ENCODE measurements around the gene DMD. TPM values are rescaled to one million over a fixed set of nuclear protein-coding genes. Genes with fewer than 3 reads are reported as not detected.

Gene DMD
- total RNA-seq, 1 donor from 2014 or later: 22.2 TPM

- no peak overlapping the region for H3K4me2 ChIP-seq (ENCODE audit: low read length)
- no peak overlapping the region for H2AFZ ChIP-seq (ENCODE audit: low read depth, low read length)
- TF ChIP-seq CTCF (IDR thresholded peaks at IDR 0.05; ENCODE audit: insufficient read depth, low read depth, low read length) (no peak), EZH2 (IDR thresholded peaks at IDR 0.05; ENCODE audit: insufficient read depth, low read length) (no peak)
- H3K4me3 Mint-ChIP-seq (ENCODE audit: unreplicated experiment): peak overlapping the region; percentile 66
- no peak overlapping the region for H3K9ac ChIP-seq (ENCODE audit: low read length)
- no peaks in the 10 kb centered on the region for H3K9me3 Mint-ChIP-seq (ENCODE audit: unreplicated experiment)
- peaks cover 5% of the 10 kb centered on the region for H3K36me3 Mint-ChIP-seq (ENCODE audit: low read depth, unreplicated experiment)
- no peaks in the 10 kb centered on the region for H4K20me1 ChIP-seq (ENCODE audit: insufficient read depth, low read length)
- H3K36me3 ChIP-seq (ENCODE audit: insufficient read depth, low read length): no peaks in the 10 kb centered on the region
- no peaks in the 10 kb centered on the region for H3K27me3 ChIP-seq (ENCODE audit: insufficient read depth, low read length)
- no peaks in the 10 kb centered on the region for H3K9me3 ChIP-seq (ENCODE audit: insufficient read depth, low read depth, low read length)
- H3K4me1 Mint-ChIP-seq (ENCODE audit: low read depth, unreplicated experiment): peaks cover 2% of the 10 kb centered on the region
- FAIRE-seq (no peak), DNase-seq (ENCODE audit: low read depth) (no peak)
- H3K79me2 ChIP-seq (ENCODE audit: insufficient read depth, low read length): no peaks in the 10 kb centered on the region
- no peaks in the 10 kb centered on the region for H3K27me3 Mint-ChIP-seq (ENCODE audit: low read depth, unreplicated experiment)
- no peak overlapping the region for H3K27ac ChIP-seq (ENCODE audit: low read depth, low read length)
- no peak overlapping the region for H3K4me3 ChIP-seq (ENCODE audit: insufficient read depth, low read depth, low read length)
- no peak overlapping the region for H3K27ac Mint-ChIP-seq (ENCODE audit: unreplicated experiment)
- H3K4me1 ChIP-seq (ENCODE audit: insufficient read depth, low read length): no peaks in the 10 kb centered on the region
Observed at GRCh38 chrX:31136144-31136611, 2075.2 kb downstream of the DMD start.

DNA sequence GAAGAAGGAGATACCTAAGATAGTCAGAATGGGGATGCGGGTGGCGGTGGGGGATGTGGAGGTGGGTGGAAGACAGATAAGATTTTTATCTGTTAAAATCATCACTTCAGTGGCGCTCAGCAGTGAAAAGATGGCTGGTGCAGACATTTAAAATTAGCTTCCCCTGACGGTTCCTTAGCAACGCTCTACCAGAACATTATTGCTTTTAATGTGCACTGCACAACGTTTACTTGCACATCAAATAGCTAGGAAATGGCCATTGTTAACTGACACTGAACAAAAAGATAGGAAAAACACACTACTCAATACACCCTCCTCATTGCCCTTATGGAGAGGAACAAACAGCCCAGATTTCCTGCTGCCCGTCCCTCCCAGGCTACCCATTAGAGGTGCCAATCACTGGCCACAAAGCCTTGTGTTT lies 2078.5 kb downstream of the DMD start:
- H3K36me3 Mint-ChIP-seq (ENCODE audit: low read depth, unreplicated experiment): peaks cover 3% of the 10 kb centered on the region
- H2AFZ ChIP-seq (ENCODE audit: low read depth, low read length): no peak overlapping the region
- no peak overlapping the region for H3K4me2 ChIP-seq (ENCODE audit: low read length)
- H3K9me3 ChIP-seq (ENCODE audit: insufficient read depth, low read depth, low read length): no peaks in the 10 kb centered on the region
- no peak overlapping the region for H3K4me3 ChIP-seq (ENCODE audit: insufficient read depth, low read depth, low read length)
- DNase-seq (ENCODE audit: low read depth) (no peak), FAIRE-seq (no peak)
- no peaks in the 10 kb centered on the region for H3K9me3 Mint-ChIP-seq (ENCODE audit: unreplicated experiment)
- no peaks in the 10 kb centered on the region for H3K27me3 ChIP-seq (ENCODE audit: insufficient read depth, low read length)
- H3K36me3 ChIP-seq (ENCODE audit: insufficient read depth, low read length): no peaks in the 10 kb centered on the region
- no peak overlapping the region for H3K4me3 Mint-ChIP-seq (ENCODE audit: unreplicated experiment)
- H3K4me1 ChIP-seq (ENCODE audit: insufficient read depth, low read length): no peaks in the 10 kb centered on the region
- no peak overlapping the region for H3K27ac Mint-ChIP-seq (ENCODE audit: unreplicated experiment)
- H3K4me1 Mint-ChIP-seq (ENCODE audit: low read depth, unreplicated experiment): peaks cover 2% of the 10 kb centered on the region
- no peak overlapping the region for H3K27ac ChIP-seq (ENCODE audit: low read depth, low read length)
- H3K27me3 Mint-ChIP-seq (ENCODE audit: low read depth, unreplicated experiment): no peaks in the 10 kb centered on the region
- no peaks in the 10 kb centered on the region for H3K79me2 ChIP-seq (ENCODE audit: insufficient read depth, low read length)
- TF ChIP-seq CTCF (IDR thresholded peaks at IDR 0.05; ENCODE audit: insufficient read depth, low read depth, low read length) (no peak), EZH2 (IDR thresholded peaks at IDR 0.05; ENCODE audit: insufficient read depth, low read length) (no peak)
- H4K20me1 ChIP-seq (ENCODE audit: insufficient read depth, low read length): no peaks in the 10 kb centered on the region
- H3K9ac ChIP-seq (ENCODE audit: low read length): no peak overlapping the region

DNA sequence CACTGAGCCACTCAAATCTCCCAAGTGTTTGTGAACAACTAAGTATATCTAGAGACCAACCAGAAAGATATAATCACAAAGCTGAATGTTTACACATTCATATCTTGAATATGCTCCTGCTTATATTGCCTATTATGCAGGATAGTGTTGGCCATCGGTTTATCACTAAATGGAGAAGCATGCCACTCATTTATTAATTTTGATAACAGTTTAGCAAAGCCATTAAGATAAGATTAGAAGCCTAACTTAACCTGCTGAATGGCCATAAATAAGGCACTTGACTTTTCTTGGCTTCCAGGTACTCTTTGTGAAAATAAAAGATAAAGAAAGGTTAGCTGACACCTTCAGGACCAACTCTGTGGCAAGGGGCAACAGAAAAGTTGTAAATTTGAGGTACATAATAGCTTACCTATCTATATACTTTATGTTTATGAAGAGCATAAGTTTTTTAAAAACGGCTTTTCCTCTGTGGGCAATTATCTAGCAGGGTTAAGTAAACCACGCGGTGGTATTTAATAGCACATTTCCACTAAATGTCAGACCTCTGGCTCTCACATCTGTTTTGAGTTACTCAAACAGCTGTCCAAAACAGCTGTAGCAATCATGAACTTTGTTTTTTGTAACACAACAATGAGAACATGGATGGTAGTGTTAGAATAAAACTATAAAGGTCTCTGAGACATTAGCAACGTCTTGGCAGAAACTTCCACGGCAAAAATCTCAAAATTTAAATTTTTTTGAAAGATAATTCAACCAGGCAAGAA lies 2080.7 kb downstream of the DMD start:
- no peaks in the 10 kb centered on the region for H3K36me3 ChIP-seq (ENCODE audit: insufficient read depth, low read length)
- no peak overlapping the region for H2AFZ ChIP-seq (ENCODE audit: low read depth, low read length)
- Mint-ChIP-seq H3K9me3 (ENCODE audit: unreplicated experiment) (no peaks in the 10 kb centered on the region), H3K4me1 (ENCODE audit: low read depth, unreplicated experiment) (peaks cover 7% of the 10 kb centered on the region), H3K27me3 (ENCODE audit: low read depth, unreplicated experiment) (no peaks in the 10 kb centered on the region), H3K4me3 (ENCODE audit: unreplicated experiment) (no peak overlapping the region), H3K27ac (ENCODE audit: unreplicated experiment) (no peak overlapping the region), H3K36me3 (ENCODE audit: low read depth, unreplicated experiment) (no peaks in the 10 kb centered on the region)
- no peaks in the 10 kb centered on the region for H3K9me3 ChIP-seq (ENCODE audit: insufficient read depth, low read depth, low read length)
- no peak overlapping the region for H3K27ac ChIP-seq (ENCODE audit: low read depth, low read length)
- H3K4me1 ChIP-seq (ENCODE audit: insufficient read depth, low read length): peaks cover 3% of the 10 kb centered on the region
- TF ChIP-seq CTCF (IDR thresholded peaks at IDR 0.05; ENCODE audit: insufficient read depth, low read depth, low read length) (no peak), EZH2 (IDR thresholded peaks at IDR 0.05; ENCODE audit: insufficient read depth, low read length) (no peak)
- no peak overlapping the region for H3K4me2 ChIP-seq (ENCODE audit: low read length)
- H3K9ac ChIP-seq (ENCODE audit: low read length): no peak overlapping the region
- DNase-seq (ENCODE audit: low read depth): no peak
- no peak overlapping the region for H3K4me3 ChIP-seq (ENCODE audit: insufficient read depth, low read depth, low read length)
- no peaks in the 10 kb centered on the region for H3K79me2 ChIP-seq (ENCODE audit: insufficient read depth, low read length)
- no peaks in the 10 kb centered on the region for H4K20me1 ChIP-seq (ENCODE audit: insufficient read depth, low read length)
- no peaks in the 10 kb centered on the region for H3K27me3 ChIP-seq (ENCODE audit: insufficient read depth, low read length)
- no peak for FAIRE-seq

All from astrocyte (in vitro differentiated cells and primary cell).